GM19372 (cell line): ENCODE measurements around the gene STAC.

Experiments used
- ATAC-seq: cut with Tn5 transposase; IDR thresholded peaks from one replicate; pipeline ENCODE4 v1.9.1; 2021; ENCODE audit warnings: mild to moderate bottlenecking, low read depth, moderate library complexity; ENCODE audit not compliant: unreplicated experiment

The STAC gene

GRCh38 chr3:36380221-36381031 is at the start of gene STAC:
STAC (plus strand) TSS chr3:36380504; CDS start chr3:36380644, 140 bp downstream.
- ATAC-seq = no peak

GRCh38 chr3:36332139-36332538 is 48.2 kb upstream of the STAC start:
- ATAC-seq = no peak

- no peak for ATAC-seq
Measured at GRCh38 chr3:36362216-36362615, 18.1 kb upstream of the STAC start.

- ATAC-seq = no peak
Measured at GRCh38 chr3:36362973-36363372, 17.3 kb upstream of the STAC start.

GRCh38 chr3:36364260-36364659 is 16.0 kb upstream of the STAC start:
- no peak for ATAC-seq

GRCh38 chr3:36365829-36366228 is 14.5 kb upstream of the STAC start:
- no peak for ATAC-seq

- no peak for ATAC-seq
Measured at GRCh38 chr3:36366308-36366707, 14.0 kb upstream of the STAC start.

GRCh38 chr3:36367912-36368573 is 12.3 kb upstream of the STAC start:
- ATAC-seq = no peak

- no peak for ATAC-seq
Measured at GRCh38 chr3:36372534-36372935, 7.8 kb upstream of the STAC start.

- ATAC-seq = no peak
Measured at GRCh38 chr3:36373084-36373483, 7.2 kb upstream of the STAC start.

- no peak for ATAC-seq
Measured at GRCh38 chr3:36373666-36374065, 6.6 kb upstream of the STAC start.

- ATAC-seq = no peak
Measured at GRCh38 chr3:36379872-36380220, 458 bp upstream of the STAC start.

GRCh38 chr3:36381311-36381956 is 1.1 kb downstream of the STAC start:
- no peak for ATAC-seq

GRCh38 chr3:36393563-36393962 is 13.3 kb downstream of the STAC start:
- no peak for ATAC-seq

- ATAC-seq = no peak
Measured at GRCh38 chr3:36394176-36394575, 13.9 kb downstream of the STAC start.

GRCh38 chr3:36397841-36398240 is 17.5 kb downstream of the STAC start:
- no peak for ATAC-seq

- ATAC-seq = no peak
Measured at GRCh38 chr3:36399933-36400332, 19.6 kb downstream of the STAC start.

GRCh38 chr3:36401056-36401455 is 20.8 kb downstream of the STAC start:
- no peak for ATAC-seq

- no peak for ATAC-seq
Measured at GRCh38 chr3:36403661-36404060, 23.4 kb downstream of the STAC start.

GRCh38 chr3:36405190-36405589 is 24.9 kb downstream of the STAC start:
- ATAC-seq = no peak

- no peak for ATAC-seq
Measured at GRCh38 chr3:36408146-36408545, 27.8 kb downstream of the STAC start.

- ATAC-seq = no peak
Measured at GRCh38 chr3:36409862-36410261, 29.6 kb downstream of the STAC start.
